HG02938 (cell line): ENCODE results near the gene NUP107.
A peak's percentile ranks its signal among the peaks of the same experiment; 100 is the strongest.

Experiments
- ATAC-seq: cut with Tn5 transposase; IDR thresholded peaks from one replicate; pipeline ENCODE4 v1.9.1; 2021; ENCODE audit warnings: mild to moderate bottlenecking, moderate library complexity; ENCODE audit not compliant: unreplicated experiment

Gene NUP107

GRCh38 chr12:68771223-68771925, 84.6 kb downstream of the NUP107 start:
- no peak for ATAC-seq

GRCh38 chr12:68772714-68773113, 85.9 kb downstream of the NUP107 start:
- no peak for ATAC-seq

GRCh38 chr12:68773582-68773981, 86.8 kb downstream of the NUP107 start:
- no peak for ATAC-seq

GRCh38 chr12:68775121-68775630, 88.4 kb downstream of the NUP107 start:
- no peak for ATAC-seq

GRCh38 chr12:68776976-68777610, 90.3 kb downstream of the NUP107 start:
- no peak for ATAC-seq

GRCh38 chr12:68779280-68779679, 92.5 kb downstream of the NUP107 start:
- no peak for ATAC-seq

GRCh38 chr12:68780731-68781130, 94.0 kb downstream of the NUP107 start:
- ATAC-seq = no peak

GRCh38 chr12:68781728-68782127, 95.0 kb downstream of the NUP107 start:
- no peak for ATAC-seq

GRCh38 chr12:68784015-68784414, 97.2 kb downstream of the NUP107 start:
- ATAC-seq = no peak

- ATAC-seq = no peak
These were observed 98.6 kb downstream of the NUP107 start for GRCh38 chr12:68785358-68785757.

- no peak for ATAC-seq
These were observed 99.0 kb downstream of the NUP107 start for GRCh38 chr12:68785823-68786222.

GRCh38 chr12:68786929-68787328, 100.2 kb downstream of the NUP107 start:
- ATAC-seq = no peak

- ATAC-seq = no peak
These were observed 101.9 kb downstream of the NUP107 start for GRCh38 chr12:68788554-68789143.

GRCh38 chr12:68789144-68789878, 102.5 kb downstream of the NUP107 start:
- no peak for ATAC-seq

- ATAC-seq = no peak
These were observed 103.5 kb downstream of the NUP107 start for GRCh38 chr12:68790081-68790951.

GRCh38 chr12:68790952-68791234, 104.1 kb downstream of the NUP107 start:
- ATAC-seq = no peak

- no peak for ATAC-seq
These were observed 105.2 kb downstream of the NUP107 start for GRCh38 chr12:68791897-68792481.

GRCh38 chr12:68792952-68793351, 106.2 kb downstream of the NUP107 start:
- peak; percentile 98 for ATAC-seq

- ATAC-seq = no peak
These were observed 106.7 kb downstream of the NUP107 start for GRCh38 chr12:68793436-68793835.

GRCh38 chr12:68793975-68794652, 107.3 kb downstream of the NUP107 start:
- no peak for ATAC-seq
